DMS153 treated with DMSO at 0.1 percent for 48 hours (cell line): ENCODE data around the gene GPR27.

Source experiments
- DNase-seq: peaks from one replicate; lab custom pipeline; 2025; ENCODE audit not compliant: unreplicated experiment; lab: John Stamatoyannopoulos, UW

GPR27 gene

DNA sequence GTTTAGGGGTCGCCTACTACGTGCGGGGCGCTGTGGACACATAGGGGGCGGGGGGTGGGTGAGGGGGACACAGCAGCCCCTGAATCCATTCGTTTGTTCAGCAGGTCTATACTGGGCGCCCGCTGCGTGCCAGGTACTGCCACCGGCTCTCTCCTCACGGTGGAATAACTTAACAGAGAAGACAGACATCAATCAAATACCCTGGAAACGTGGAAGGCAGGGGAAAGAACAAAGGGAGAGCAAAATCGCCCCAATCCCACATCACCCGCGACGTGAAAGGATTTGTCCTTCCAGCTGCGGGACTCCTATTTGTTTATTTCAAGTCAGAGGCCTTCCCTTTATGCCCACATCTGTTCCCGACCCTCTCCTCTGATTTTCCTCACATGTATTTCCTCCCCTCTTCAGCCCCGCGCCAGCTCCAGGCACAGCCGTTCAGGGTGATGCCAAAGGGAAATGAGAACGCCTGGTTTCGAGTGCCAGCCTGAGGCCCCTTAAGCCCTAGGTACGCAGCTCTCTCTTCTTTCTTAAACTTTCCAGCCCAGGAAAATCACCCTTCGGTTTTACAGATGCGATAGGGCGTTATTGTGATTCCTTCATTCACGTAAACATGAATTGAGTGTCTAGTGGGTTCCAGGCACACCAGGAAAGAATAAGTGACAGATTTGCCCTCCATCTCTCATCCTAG lies 32.0 kb downstream of the GPR27 start:
- no peak for DNase-seq

DNA sequence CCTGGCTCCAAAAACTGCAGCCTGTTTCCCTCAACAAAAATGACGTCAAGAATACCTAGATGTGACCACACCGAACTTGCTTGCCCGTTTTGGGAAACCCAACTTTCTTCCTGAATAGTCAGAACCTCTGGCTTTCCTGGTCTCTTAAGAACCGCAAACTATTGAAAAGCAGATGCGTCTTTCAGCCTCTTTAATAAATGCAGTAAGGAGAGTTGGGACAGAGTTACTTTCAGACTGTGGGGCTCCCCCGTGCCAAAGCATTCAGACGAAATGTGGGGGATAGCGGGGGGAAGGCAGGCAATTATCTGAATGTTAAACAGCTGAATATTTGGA lies 32.5 kb downstream of the GPR27 start:
- DNase-seq = no peak

DNA sequence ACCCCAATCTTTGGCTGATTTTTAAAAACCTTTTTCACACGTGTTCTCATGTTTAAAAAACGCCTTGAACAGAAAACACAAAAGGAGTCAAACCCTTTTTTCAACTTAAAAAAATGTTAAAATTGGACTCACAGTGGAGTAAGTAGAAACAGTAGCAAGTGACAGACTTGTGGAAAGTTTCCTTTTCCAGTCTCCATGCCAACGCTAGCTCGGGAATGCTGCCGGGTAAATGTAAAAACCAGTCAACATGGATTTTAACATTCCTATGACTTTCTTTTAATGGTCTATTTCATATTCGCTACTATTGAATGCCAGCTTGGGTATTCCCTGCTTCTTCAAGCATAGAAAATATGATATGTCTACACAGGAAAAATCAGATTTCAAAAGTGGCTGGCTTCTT lies 32.9 kb downstream of the GPR27 start:
- no peak for DNase-seq

DNA sequence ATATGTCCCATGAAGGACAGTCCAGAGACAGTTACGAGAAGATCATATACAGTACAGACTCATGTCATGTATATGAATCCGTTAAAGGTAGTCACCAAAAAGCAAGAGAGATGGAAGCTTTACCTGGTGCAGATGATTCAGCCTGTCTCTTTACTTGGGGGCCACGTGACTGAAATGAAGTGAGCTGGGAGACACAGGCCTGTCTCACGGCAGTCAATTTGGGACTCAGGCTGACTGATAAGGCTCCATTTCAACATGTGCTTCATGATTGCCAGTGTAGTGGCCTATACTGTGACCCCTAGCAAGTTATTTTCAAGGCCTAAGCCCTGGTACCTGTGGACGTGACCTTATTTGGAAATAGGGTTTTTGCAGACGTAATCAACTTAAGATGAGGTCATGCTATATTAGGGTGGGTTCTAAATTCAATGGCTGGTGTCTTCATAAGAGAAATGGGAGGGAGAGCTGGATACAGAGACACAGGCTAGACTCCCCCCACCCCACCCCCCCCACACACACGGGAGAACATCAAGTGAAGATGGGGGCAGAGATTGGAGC lies 34.3 kb downstream of the GPR27 start:
- DNase-seq = no peak

DNA sequence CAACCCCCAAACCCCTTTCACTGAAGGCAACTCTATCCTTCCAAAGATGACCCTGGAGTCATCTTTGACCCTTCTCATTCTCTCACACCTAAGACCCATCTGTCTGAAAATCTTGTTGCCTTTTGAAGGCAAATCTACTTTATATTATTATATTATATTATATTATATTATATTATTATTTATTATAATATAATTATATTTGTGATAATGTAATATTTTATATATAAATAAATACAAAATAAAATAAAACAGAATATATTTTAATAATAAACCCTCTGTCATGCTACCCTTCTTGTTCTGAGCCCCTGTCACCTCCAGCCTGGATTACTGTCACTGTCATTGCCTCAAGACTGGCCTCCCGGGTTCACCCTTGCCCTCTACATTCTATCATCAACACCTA lies 36.3 kb downstream of the GPR27 start:
- DNase-seq = no peak

DNA sequence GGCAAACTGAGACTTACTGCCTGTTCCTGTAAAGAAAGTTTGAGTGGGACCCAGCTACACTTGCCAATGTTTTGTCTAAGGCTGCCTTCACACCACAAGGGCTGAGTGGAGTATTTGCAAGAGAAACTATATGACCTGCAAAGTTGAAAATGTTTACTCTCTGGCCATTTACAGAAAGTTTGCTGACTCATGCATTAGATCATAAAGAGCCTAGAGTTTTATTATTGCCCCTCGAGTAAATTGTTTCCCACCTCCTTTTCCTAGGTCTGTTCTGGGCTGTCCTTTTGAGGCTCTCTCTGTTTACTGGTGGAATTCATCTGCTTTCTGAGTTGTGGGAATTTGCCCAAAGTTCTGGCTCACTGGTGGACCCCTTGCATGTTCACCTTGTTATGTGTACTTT lies 38.0 kb downstream of the GPR27 start:
- no peak for DNase-seq

DNA sequence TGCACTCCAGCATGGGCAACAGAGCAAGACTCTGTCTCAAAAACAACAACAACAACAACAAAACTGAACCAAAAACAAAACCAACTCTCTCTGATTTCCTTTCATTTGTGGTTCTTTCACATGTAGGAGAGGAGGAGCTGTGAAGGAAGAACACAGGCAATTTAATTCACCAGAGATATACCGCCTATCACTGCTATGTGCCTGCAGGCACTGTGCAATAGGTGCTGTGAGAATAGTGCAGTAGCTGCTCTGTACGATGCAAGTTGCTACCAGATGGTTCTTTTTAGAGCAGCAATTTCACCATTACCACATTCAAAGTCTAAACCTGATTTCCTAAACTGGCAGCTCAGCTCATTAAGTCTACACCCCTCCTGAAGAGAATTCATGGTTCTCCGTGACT lies 42.6 kb downstream of the GPR27 start:
- no peak for DNase-seq

DNA sequence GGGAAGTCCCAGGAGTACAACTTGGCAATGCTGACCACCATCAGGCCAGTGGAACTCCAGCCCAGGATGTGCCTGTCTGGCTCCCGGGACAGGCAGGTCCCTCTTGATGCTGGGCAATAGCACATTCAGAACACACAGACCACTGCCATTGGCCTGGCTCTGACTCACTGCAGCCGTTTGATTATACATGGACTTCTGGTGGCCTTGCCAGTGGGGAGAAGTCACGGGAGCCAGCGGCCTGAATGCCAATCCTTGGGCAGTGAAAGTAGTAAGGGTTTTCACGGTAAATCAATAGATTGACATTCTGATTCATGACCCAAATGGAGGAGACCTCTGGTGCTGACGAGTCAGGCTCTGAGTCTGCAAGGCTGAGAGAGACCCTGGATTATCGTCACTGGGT lies 43.8 kb downstream of the GPR27 start:
- DNase-seq = no peak

DNA sequence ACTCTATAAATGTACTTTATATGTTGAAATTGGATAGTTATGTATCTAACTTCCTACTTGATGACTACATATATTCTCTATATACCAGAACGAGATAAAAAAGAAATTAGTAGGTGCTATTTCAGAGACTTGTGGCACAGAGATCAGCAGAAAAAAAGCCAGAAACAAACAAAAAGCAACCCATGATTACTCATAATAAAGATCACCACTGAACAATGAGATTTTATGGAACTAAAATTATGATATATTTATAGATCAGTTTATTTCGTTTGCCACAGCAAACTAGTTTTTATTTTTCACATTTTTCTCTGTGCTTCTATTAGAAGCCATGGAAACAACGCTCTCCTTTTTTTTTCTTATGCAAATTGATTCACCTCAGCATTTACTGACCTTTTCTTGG lies 46.4 kb downstream of the GPR27 start:
- DNase-seq = no peak

DNA sequence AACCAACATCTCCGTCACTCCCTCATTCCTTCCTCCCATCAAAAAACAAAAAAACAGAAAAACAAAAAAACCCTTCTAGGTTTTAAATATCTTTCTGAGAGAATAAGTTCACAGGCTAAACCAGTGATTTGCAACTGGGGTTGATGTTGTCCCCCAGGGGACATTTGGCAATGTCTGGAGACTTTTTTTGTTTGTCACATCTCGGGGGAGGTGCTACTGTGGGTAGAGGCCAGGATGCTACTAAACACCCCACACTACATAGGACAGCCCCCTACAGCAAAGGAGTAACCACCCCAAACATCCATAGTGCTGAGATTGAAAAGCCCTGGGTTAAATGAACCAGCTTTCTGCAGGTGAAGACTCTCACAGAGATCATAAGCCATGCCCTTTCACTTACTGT lies 48.3 kb downstream of the GPR27 start:
- DNase-seq = no peak

DNA sequence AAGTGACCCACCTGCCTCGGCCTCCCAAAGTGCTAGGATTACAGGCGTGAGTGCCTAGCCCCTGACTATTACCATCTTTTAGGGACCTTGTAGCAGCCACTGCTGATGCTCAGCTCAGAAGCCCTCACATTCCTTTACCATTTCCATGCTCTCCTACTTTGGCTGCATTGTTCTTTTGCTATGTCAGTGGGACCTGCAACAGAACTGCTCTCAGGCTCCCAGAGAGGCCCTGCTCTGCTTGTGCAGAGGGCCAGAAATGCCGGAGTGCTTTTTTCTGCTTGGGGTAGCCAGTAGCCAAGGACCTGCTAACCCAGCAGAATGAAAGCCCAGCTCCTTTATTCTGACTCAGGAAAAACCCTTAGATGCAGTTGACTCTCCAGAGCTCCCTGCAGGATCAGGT lies 49.6 kb downstream of the GPR27 start:
- no peak for DNase-seq

DNA sequence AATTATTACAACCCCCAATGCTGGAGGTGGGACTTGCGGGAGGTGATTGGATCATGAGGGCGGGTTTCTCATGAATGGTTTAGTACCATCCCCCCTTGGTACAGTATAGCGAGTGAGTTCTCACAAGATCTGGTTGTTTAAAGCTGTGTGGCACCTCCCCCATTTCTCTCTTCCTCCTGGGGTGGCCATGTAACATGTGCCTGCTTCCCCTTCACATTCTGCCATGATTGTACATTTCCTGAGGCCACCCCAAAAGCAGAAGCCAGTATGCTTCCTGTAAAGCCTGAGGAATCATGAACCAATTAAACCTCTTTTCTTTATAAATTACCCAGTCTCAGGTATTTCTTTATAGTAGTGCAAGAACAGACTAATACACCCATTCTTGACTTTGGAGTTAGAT lies 51.5 kb downstream of the GPR27 start:
- no peak for DNase-seq

DNA sequence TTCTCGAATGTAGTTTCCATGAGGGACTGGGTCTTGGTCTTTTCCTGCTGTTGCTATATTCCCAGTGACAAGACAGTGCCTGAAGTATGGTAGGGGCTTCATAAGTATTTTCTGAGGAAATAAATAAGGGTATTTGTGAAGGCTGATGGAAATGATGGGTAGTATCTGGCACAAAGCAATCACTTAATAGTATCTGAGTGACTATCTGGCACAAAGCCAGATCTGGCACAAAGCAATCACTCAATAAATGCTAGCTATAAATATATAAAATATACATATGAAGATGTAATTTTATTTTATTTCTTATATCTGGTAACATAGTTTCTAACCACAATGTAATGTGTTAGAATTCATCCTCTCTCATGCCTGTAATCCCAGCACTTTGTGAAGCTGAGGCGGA lies 52.0 kb downstream of the GPR27 start:
- no peak for DNase-seq
